GM18505 (cell line): ENCODE measurements around the gene TRIO.
A peak's percentile ranks its signal among the peaks of the same experiment; 100 is the strongest.

Source experiments
- ATAC-seq: cut with Tn5 transposase; IDR thresholded peaks from one replicate; pipeline ENCODE4 v1.9.1; 2021; ENCODE audit not compliant: unreplicated experiment
- POLR2A ChIP-seq: IDR thresholded peaks from 4 replicates; pipeline ENCODE4 v1.6.1; 2011; ENCODE audit warnings: borderline replicate concordance; ENCODE audit not compliant: insufficient read depth, insufficient read length; ENCODE audit errors: extremely low read depth

Gene TRIO

GRCh38 chr5:14251733-14252132 lies 108.6 kb downstream of the TRIO start:
- TF ChIP-seq POLR2A, result no peak
- ATAC-seq, result no peak

- ATAC-seq, result no peak
- no peak for TF ChIP-seq POLR2A
These were observed 109.7 kb downstream of the TRIO start for GRCh38 chr5:14252793-14253192.

GRCh38 chr5:14254686-14255085 lies 111.5 kb downstream of the TRIO start:
- no peak for TF ChIP-seq POLR2A
- no peak for ATAC-seq

GRCh38 chr5:14256026-14256690 lies 113.0 kb downstream of the TRIO start:
- ATAC-seq, result no peak
- TF ChIP-seq POLR2A, result no peak

- no peak for ATAC-seq
- no peak for TF ChIP-seq POLR2A
These were observed 113.7 kb downstream of the TRIO start for GRCh38 chr5:14256756-14257393.

- TF ChIP-seq POLR2A, result no peak
- ATAC-seq, result peak; percentile 62
These were observed 114.9 kb downstream of the TRIO start for GRCh38 chr5:14257995-14258403.

- peak; percentile 42 for ATAC-seq
- TF ChIP-seq POLR2A, result no peak
These were observed 115.7 kb downstream of the TRIO start for GRCh38 chr5:14258840-14259239.

- no peak for ATAC-seq
- TF ChIP-seq POLR2A, result no peak
These were observed 117.5 kb downstream of the TRIO start for GRCh38 chr5:14260637-14261036.

- no peak for ATAC-seq
- TF ChIP-seq POLR2A, result no peak
These were observed 118.1 kb downstream of the TRIO start for GRCh38 chr5:14261235-14261634.

GRCh38 chr5:14261856-14262611 lies 118.9 kb downstream of the TRIO start:
- ATAC-seq, result no peak
- TF ChIP-seq POLR2A, result no peak

GRCh38 chr5:14263113-14263512 lies 120.0 kb downstream of the TRIO start:
- ATAC-seq, result no peak
- TF ChIP-seq POLR2A, result no peak

GRCh38 chr5:14263699-14264098 lies 120.6 kb downstream of the TRIO start:
- TF ChIP-seq POLR2A, result no peak

GRCh38 chr5:14264605-14265316 lies 121.6 kb downstream of the TRIO start:
- peak; percentile 78 for ATAC-seq
- TF ChIP-seq POLR2A, result peak; percentile 52

More at GRCh38 chr5:14263699-14264098, 120.6 kb downstream of the TRIO start:
- no peak for ATAC-seq

GRCh38 chr5:14265570-14265969 lies 122.4 kb downstream of the TRIO start:
- no peak for ATAC-seq
- no peak for TF ChIP-seq POLR2A

- TF ChIP-seq POLR2A, result no peak
- ATAC-seq, result no peak
These were observed 123.0 kb downstream of the TRIO start for GRCh38 chr5:14266171-14266570.
